HEK293 (cell line): ENCODE results near the gene MAP2.
A peak's percentile ranks its signal among the peaks of the same experiment; 100 is the strongest.

Experiments used
- BCL11A ChIP-seq: fragments of 450-650 bp; formaldehyde crosslinking; IDR thresholded peaks from 2 replicates; pipeline ENCODE4 v1.5.1; 2016; ENCODE audit warnings: low read depth, missing biosample characterization, missing genetic modification characterization
- ELK4 ChIP-seq: IDR thresholded peaks from 2 replicates; pipeline ENCODE4 v1.6.1; 2011; ENCODE audit warnings: mild to moderate bottlenecking, low read depth, low read length, borderline replicate concordance
- MZF1 ChIP-seq: fragments of 450-650 bp; formaldehyde crosslinking; IDR thresholded peaks from 2 replicates; pipeline ENCODE4 v1.5.1; 2017; ENCODE audit warnings: missing biosample characterization, missing genetic modification characterization, borderline replicate concordance
- OVOL3 ChIP-seq: fragments of 450-650 bp; formaldehyde crosslinking; IDR thresholded peaks from 2 replicates; pipeline ENCODE4 v1.5.1; 2016; ENCODE audit warnings: missing biosample characterization, missing genetic modification characterization
- TCF7L2 ChIP-seq: IDR thresholded peaks from 2 replicates; pipeline ENCODE4 v1.6.1; 2011; ENCODE audit warnings: low read depth, mild to moderate bottlenecking, inconsistent platforms, low read length, moderate library complexity, borderline replicate concordance
- ZBTB20 ChIP-seq: fragments of 450-650 bp; formaldehyde crosslinking; IDR thresholded peaks from 2 replicates; pipeline ENCODE4 v1.5.1; 2016; ENCODE audit warnings: missing biosample characterization, missing genetic modification characterization
- ZNF10 ChIP-seq: fragments of 450-650 bp; formaldehyde crosslinking; IDR thresholded peaks from 2 replicates; pipeline ENCODE4 v1.5.1; 2017; ENCODE audit warnings: missing biosample characterization, missing genetic modification characterization
- ZNF391 ChIP-seq: fragments of 450-650 bp; formaldehyde crosslinking; IDR thresholded peaks from 2 replicates; pipeline ENCODE4 v1.5.1; 2016; ENCODE audit warnings: low read depth, missing biosample characterization, missing genetic modification characterization, borderline replicate concordance
- ZNF394 ChIP-seq: fragments of 450-650 bp; formaldehyde crosslinking; IDR thresholded peaks from 2 replicates; pipeline ENCODE4 v1.5.1; 2016; ENCODE audit warnings: missing biosample characterization, missing genetic modification characterization, mild to moderate bottlenecking, moderate library complexity, borderline replicate concordance
- ZNF426 ChIP-seq: fragments of 450-650 bp; formaldehyde crosslinking; IDR thresholded peaks from 2 replicates; pipeline ENCODE4 v1.5.1; 2017; ENCODE audit warnings: missing biosample characterization, missing genetic modification characterization, mild to moderate bottlenecking, inconsistent platforms, moderate library complexity
- ZNF600 ChIP-seq: fragments of 450-650 bp; formaldehyde crosslinking; IDR thresholded peaks from 2 replicates; pipeline ENCODE4 v1.5.1; 2016; ENCODE audit warnings: missing biosample characterization, missing genetic modification characterization
- ZNF76 ChIP-seq: fragments of 450-650 bp; formaldehyde crosslinking; IDR thresholded peaks from 2 replicates; pipeline ENCODE4; 2016; ENCODE audit warnings: low read depth, missing biosample characterization, missing genetic modification characterization, borderline replicate concordance
- TF ChIP-seq, protein P1 (sequence below): fragments of 450-650 bp; formaldehyde crosslinking; IDR thresholded peaks from 2 replicates; pipeline ENCODE4 v1.5.1; 2016; ENCODE audit warnings: missing biosample characterization, missing genetic modification characterization

DNA sequence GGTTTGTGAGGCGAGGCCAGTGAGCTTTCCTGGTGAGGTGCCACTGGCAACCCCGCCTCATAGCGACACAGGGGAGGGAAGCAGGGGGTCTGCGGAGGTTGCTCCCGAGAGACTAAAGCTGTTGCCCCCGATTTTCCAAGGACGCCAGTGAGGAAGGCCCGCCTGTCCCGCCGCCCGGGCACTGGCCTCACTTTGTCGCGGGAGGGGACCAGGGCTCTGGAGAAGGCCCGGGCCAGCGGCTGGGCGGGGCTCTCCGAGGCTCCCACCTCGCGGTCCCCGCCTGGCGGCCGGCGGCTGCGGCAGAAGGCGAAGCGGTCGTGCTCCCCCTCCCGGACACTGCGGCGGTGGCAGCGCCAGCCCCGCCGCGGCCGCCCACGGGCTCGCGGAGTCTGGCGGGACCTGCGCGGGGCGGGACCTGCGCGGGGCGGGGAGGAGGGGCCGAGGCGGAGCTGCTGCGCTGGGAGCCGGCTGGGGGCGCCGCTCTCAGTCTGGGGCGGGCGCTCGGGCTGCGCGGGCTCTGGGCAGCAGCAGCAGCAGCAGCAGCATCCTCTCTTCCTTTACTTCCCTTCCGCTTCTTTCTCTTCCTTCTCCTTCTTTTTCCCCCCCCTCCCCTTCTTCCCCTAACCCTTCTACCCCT is at the start of gene MAP2:
- TF ChIP-seq ZNF426 (tag by site-specific recombination) = no peak
- TF ChIP-seq, protein P1, sequence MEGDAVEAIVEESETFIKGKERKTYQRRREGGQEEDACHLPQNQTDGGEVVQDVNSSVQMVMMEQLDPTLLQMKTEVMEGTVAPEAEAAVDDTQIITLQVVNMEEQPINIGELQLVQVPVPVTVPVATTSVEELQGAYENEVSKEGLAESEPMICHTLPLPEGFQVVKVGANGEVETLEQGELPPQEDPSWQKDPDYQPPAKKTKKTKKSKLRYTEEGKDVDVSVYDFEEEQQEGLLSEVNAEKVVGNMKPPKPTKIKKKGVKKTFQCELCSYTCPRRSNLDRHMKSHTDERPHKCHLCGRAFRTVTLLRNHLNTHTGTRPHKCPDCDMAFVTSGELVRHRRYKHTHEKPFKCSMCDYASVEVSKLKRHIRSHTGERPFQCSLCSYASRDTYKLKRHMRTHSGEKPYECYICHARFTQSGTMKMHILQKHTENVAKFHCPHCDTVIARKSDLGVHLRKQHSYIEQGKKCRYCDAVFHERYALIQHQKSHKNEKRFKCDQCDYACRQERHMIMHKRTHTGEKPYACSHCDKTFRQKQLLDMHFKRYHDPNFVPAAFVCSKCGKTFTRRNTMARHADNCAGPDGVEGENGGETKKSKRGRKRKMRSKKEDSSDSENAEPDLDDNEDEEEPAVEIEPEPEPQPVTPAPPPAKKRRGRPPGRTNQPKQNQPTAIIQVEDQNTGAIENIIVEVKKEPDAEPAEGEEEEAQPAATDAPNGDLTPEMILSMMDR (tag by site-specific recombination) = peak; percentile 71
- no peak for TF ChIP-seq TCF7L2
- no peak for TF ChIP-seq ZNF394 (tag by site-specific recombination)
- no peak for TF ChIP-seq BCL11A
- no peak for TF ChIP-seq ZNF10
- no peak for TF ChIP-seq OVOL3
- TF ChIP-seq ZNF391 (tag by site-specific recombination) = no peak
- TF ChIP-seq ZNF76 = no peak
- TF ChIP-seq ELK4 = no peak
- TF ChIP-seq MZF1 = no peak
- no peak for TF ChIP-seq ZNF600 (tag by site-specific recombination)
- peak; percentile 52; the same call in 1 of the 2 replicates for TF ChIP-seq ZBTB20 (tag by site-specific recombination)
